Activated T-cell treated with anti-CD3 and anti-CD28 coated beads, Interleukin-2, amount 50 U/mL, for 1 hour (primary cell): ENCODE measurements around the gene ARHGAP27.

Experiments
- DNase-seq: peaks from one replicate; pipeline ENCODE4 v3.0.0-alpha.2; 2020

ARHGAP27 gene

DNA sequence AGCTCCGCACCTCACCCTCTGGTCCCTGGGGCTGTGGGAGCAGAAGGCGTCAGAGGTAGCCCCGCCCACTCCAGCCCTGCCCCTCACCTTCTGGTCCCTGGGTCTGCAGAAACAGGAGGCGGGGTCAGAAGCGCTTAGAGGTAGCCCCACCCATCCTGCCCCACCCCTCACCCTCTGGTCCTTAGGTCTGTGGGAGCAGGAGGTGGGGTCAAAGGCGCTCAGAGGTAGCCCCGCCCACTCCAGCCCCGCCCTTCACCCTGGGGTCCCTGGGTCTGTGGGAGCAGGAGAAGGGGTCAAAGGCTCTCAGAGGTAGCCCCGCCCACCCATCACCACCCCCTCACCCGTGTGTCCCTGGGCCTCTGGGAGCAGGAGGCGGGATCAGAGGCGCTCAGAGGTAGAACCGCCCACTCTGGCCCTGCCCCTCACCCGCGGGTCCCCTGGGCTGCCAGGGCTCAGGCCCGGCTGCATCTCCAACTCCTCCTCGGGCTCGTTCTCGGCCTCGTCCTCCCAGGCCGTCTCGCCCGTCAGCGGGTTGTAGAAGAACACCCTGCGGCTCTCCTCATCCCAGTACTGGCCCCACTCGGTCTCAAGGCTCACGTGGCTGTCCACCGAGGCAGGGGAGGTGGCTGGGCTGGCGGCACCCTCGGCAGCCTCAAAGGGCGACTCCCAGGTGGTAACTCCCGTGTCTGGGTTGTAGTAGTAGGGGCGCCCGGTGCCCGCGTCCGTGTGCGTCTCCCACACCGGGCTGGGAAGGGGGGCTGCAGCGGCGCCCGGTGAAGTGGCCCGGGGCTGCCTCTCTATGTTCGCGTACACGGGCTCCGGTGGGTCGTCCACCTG, 27.2 kb downstream of the ARHGAP27 start:
- DNase-seq: no peak

- no peak for DNase-seq
These were observed 27.8 kb downstream of the ARHGAP27 start for GRCh38 chr17:45404870-45405249.

GRCh38 chr17:45403906-45404490, 28.7 kb downstream of the ARHGAP27 start:
- no peak for DNase-seq

GRCh38 chr17:45402916-45403315, 29.8 kb downstream of the ARHGAP27 start:
- no peak for DNase-seq

- DNase-seq: no peak
These were observed 33.9 kb downstream of the ARHGAP27 start for GRCh38 chr17:45398800-45399199.

DNA sequence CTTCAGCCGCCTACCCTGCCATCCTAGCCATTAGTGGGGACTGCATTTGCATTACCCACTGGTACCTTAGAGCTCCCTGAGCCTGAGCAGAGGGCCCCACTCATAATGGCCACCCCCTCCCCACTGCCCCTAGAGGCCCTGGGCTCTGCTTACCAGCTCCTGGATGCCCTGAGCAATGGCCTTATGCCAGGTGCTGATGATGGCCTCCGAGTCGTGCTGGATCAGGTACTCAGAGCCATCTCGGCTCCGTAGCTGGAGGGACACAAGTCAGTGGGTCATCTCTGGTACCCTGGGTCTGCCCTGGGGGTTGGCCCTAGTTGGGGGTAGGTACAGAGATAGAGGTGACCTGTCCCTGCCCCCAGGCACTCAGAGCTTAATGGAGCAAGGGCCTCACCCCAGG, 34.9 kb downstream of the ARHGAP27 start:
- DNase-seq: no peak

GRCh38 chr17:45396496-45397205, 36.0 kb downstream of the ARHGAP27 start:
- no peak for DNase-seq

- DNase-seq: no peak
These were observed 36.9 kb downstream of the ARHGAP27 start for GRCh38 chr17:45395569-45396415.

- DNase-seq: peak; percentile 41
These were observed 37.6 kb downstream of the ARHGAP27 start for GRCh38 chr17:45394913-45395568.

DNA sequence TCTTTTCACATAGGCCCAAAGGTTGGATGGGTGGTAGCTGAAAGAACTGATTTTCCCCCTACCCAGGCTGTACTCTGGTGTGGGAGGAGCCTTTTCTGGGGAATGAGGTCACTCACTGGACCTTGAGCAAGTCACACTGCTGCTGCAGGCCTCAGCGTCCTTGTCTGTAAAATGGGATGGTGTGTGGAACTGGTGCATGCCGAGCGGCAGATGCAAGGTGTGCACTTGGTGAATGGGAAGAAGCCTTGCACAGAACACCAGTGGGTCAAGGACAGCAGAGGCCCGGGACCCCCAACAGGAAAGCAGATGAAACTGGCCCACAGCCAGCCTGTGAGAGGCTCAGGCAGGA, 38.1 kb downstream of the ARHGAP27 start:
- no peak for DNase-seq

- DNase-seq: no peak
These were observed 38.6 kb downstream of the ARHGAP27 start for GRCh38 chr17:45394091-45394490.

- DNase-seq: no peak
These were observed 39.3 kb downstream of the ARHGAP27 start for GRCh38 chr17:45393411-45393810.

DNA sequence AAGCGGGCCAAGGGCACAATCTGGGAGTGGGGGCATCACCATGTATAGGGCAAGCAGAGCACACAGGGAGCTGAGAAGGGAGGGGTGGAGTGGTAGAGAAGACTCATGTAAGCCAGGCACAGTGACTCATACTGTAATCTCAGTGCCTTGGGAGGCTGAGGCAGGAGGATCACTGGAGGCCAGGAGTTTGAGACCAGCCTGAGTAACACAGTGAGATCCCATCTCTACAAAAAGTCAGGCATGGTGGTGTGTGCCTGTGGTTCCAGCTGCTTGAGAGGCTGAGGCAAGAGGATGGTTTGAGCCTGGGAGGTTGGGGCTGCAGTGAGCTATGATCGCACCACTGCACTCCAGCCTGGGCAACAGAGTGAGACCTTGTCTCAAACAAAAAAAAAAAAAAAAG, 40.8 kb downstream of the ARHGAP27 start:
- DNase-seq: no peak

DNA sequence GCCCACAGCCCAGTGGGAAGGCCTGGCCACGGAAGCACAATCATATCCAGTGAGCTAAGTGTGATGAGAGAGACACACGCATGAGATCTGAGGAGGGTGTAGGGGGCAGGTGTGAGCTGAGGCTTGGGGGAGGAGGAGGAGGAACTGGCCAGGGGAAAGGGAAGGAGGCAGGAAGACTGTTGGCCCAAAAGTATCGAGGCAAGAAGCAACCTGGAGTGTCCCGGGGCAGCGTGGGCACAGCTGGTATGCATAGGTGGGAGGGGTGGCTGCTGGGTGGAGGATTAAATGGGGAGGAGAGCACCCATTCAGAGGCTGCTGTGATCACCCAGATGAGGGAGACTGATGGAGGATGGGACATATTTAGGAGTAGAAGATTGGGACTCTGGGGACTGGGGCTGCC, 41.4 kb downstream of the ARHGAP27 start:
- DNase-seq: no peak

GRCh38 chr17:45389354-45389753, 43.3 kb downstream of the ARHGAP27 start:
- DNase-seq: no peak

- no peak for DNase-seq
These were observed 43.9 kb downstream of the ARHGAP27 start for GRCh38 chr17:45388604-45389325.

DNA sequence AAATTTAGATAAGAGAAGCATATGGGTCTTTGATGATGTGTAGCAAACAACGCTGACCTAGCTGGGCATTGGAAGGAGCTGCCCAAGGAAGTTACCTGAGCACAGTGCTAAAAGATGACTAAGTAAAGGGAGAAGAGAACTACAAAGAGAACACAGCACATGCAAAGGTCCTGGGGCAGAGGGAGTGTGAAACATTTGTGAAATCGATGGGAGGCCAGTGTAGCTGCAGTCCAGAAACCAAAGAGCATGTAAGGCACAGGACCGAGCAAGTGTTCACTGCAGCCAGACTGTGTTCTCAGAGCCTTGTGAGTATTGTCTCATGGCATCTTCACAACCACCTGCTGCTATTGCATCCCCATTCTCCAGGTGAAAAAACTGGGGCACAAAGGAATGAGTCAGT, 44.9 kb downstream of the ARHGAP27 start:
- DNase-seq: no peak

- DNase-seq: no peak
These were observed 46.5 kb downstream of the ARHGAP27 start for GRCh38 chr17:45386178-45386577.

DNA sequence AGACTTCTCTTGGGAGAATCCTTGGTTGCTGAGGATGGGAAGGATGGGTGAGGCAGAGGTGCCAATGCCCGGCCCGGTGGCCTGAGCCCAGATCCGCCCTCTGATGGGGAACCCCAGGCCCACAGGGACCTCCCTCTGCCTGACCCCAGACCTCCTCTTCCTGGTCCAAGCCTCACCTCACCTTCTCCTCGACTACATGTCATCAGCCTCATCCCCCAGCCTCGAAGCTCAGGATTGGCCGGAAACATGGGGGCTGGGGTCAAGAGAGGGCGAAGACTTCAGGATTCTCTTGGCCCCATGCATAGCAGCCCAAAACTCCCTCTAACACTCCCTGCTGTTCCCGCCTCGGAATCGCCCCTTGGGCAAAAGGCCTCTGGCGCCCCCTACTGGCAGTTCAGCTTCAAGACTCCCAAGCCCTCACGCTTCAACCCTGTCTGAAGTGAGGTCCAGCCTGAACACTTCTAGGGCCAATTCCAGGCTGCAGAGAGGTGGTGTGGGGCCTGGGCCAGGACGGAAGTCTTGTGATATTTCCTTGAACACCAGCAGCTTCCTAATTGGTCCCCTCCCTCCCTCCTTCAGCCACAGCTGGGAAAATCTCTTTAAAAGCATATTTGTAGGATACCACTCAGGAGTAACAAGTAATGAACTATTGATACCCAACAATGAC, 47.2 kb downstream of the ARHGAP27 start:
- DNase-seq: peak; percentile 90

DNA sequence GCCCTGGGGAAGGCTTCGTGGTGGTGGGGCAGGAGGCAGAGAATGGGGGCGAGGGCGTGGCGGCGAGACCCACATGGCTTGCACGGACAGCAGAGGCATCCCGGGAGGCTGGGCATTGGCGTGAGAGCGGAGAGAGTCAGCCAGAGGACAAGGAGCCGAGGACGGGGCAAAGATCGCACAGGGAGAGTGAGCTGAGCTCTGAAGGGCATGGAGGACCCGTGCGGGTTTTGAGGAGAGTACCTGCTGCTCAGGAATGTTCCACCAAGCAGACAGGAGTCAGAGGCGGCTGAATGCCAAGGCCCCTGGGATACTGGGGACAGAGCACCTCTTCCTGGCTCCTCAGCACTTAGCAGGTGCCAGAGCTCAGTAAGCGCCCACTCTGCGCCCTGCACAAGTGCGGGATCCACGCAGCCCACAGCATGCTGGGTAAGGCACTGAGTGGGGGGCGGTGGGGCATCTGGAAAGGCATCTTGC, 47.8 kb downstream of the ARHGAP27 start:
- no peak for DNase-seq
